Adrenal gland (tissue), 5 donors: Measurements from ENCODE around the gene MLH3.

Experiments
- CTCF ChIP-seq, 6 experiments: fragments of 450-650 bp in 4 of 6; fragments of 200-600 bp in 2 of 6; sonication (generic) in 1 of 6; IDR thresholded peaks; 1 replicate in 5 of 6; 2 replicates in 1 of 6; pipeline versions ENCODE4 v1.5.1 to v1.8.0; 2016 to 2021; ENCODE audit warnings: antibody characterized with exemption in 6 of 6, mild to moderate bottlenecking in 2 of 6, moderate library complexity in 1 of 6
- POLR2A ChIP-seq, 2 donors: fragments of 450-650 bp; IDR thresholded peaks; one replicate each; pipeline ENCODE4 v1.6.1; 2017; ENCODE audit warnings: antibody characterized with exemption in 2 of 2, mild to moderate bottlenecking in 2 of 2, moderate library complexity in 1 of 2
- donor health status: DM: no; HTN: no; CAD: no.

- TF ChIP-seq POLR2A (IDR thresholded peaks at IDR 0.05) (no peak), CTCF (IDR thresholded peaks at IDR 0.05) (no peak)
These were observed 73.9 kb downstream of the MLH3 start for GRCh38 chr14:74977164-74977900.
